Nasal cavity respiratory epithelium epithelial cell of viscerocranial mucosa (primary cell): ENCODE results near the gene ASGR2. TPM values are rescaled to one million over a fixed set of nuclear protein-coding genes. Genes with fewer than 3 reads are reported as not detected.

Source experiments
- total RNA-seq: library from RNA; depleted of rRNA; stranded (reverse); fragments of >200 nt; gene quantifications from 2 replicates; pipeline ENCODE4 v1.2.3, GENCODE V29; 2014

The ASGR2 gene
- not detected in 2 replicates for total RNA-seq

GRCh38 chr17:7114241-7114874 is at the start of gene ASGR2:
Gene ASGR2 (minus strand): TSS chr17:7114822. CDS start chr17:7114240, 582 bp downstream.

GRCh38 chr17:7079581-7080455 is 34.8 kb downstream of the ASGR2 start, which contains the start of gene CLEC10A:
Gene CLEC10A (minus strand): TSS chr17:7080251. CDS start chr17:7078812, 1,439 bp downstream.

Other genes with a start within 250 kb of the ASGR2 start
- under 0.01 and 0.14 TPM in 2 replicates for gene ALOX12, start 118.8 kb downstream of the ASGR2 start, total RNA-seq
- 15.7 and 46.3 TPM in 2 replicates for gene RNASEK, start 102.2 kb downstream of the ASGR2 start, total RNA-seq
- not detected in 2 replicates for gene BCL6B, start 91.8 kb downstream of the ASGR2 start, total RNA-seq
- 1.4 and 3.0 TPM in 2 replicates for gene SLC16A13, start 78.8 kb downstream of the ASGR2 start, total RNA-seq
- gene SLC16A11, start 70.7 kb downstream of the ASGR2 start, total RNA-seq: 0.07 TPM in 1 of 2 replicates, not detected in the other
- gene CLEC10A, start 34.6 kb downstream of the ASGR2 start, total RNA-seq: not detected in 2 replicates
- gene ASGR1, start 64.5 kb upstream of the ASGR2 start, total RNA-seq: 0.07 TPM in 1 of 2 replicates, not detected in the other
- gene DLG4, start 105.0 kb upstream of the ASGR2 start, total RNA-seq: 1.0 and 9.3 TPM in 2 replicates
- 172 and 221 TPM in 2 replicates for gene ACADVL, start 105.1 kb upstream of the ASGR2 start, total RNA-seq
- gene DVL2, start 119.7 kb upstream of the ASGR2 start, total RNA-seq: 62.4 and 66.6 TPM in 2 replicates
- 27.0 and 32.2 TPM in 2 replicates for gene PHF23, start 124.6 kb upstream of the ASGR2 start, total RNA-seq
- gene GABARAP, start 127.6 kb upstream of the ASGR2 start, total RNA-seq: 57.8 and 81.4 TPM in 2 replicates
- 26.3 and 49.0 TPM in 2 replicates for gene CTDNEP1, start 136.9 kb upstream of the ASGR2 start, total RNA-seq
- gene ELP5, start 137.4 kb upstream of the ASGR2 start, total RNA-seq: 11.0 and 16.7 TPM in 2 replicates
- gene CLDN7, start 147.7 kb upstream of the ASGR2 start, total RNA-seq: 453 and 573 TPM in 2 replicates
- gene SLC2A4, start 166.9 kb upstream of the ASGR2 start, total RNA-seq: under 0.01 and 0.14 TPM in 2 replicates
- 0.34 and 1.1 TPM in 2 replicates for gene YBX2, start 179.8 kb upstream of the ASGR2 start, total RNA-seq
- gene EIF5A, start 192.8 kb upstream of the ASGR2 start, total RNA-seq: 435 and 611 TPM in 2 replicates
- gene GPS2, start 200.5 kb upstream of the ASGR2 start, total RNA-seq: 29.4 and 30.4 TPM in 2 replicates
- 15.7 and 22.5 TPM in 2 replicates for gene NEURL4, start 214.5 kb upstream of the ASGR2 start, total RNA-seq
- 0.34 and 0.71 TPM in 2 replicates for gene ACAP1, start 221.7 kb upstream of the ASGR2 start, total RNA-seq
- 7.2 and 21.0 TPM in 2 replicates for gene KCTD11, start 237.3 kb upstream of the ASGR2 start, total RNA-seq
- not detected in 2 replicates for gene TMEM95, start 240.3 kb upstream of the ASGR2 start, total RNA-seq